Cardiac muscle cell (in vitro differentiated cells and primary cell): Measurements from ENCODE around the gene MAPK1. TPM values are rescaled to one million over a fixed set of nuclear protein-coding genes. Genes with fewer than 3 reads are reported as not detected.
A peak's percentile ranks its signal among the peaks of the same experiment; 100 is the strongest.
"Not testable (repeated sequence)": the region's sequence is repeated elsewhere in the genome, so short reads cannot be mapped to it uniquely, and the experiment has no call there.

Source experiments
- DNase-seq, 2 donors: peaks; one replicate each; pipeline versions ENCODE4 v3.0.0 to v3.0.0-alpha.2; 2010 to 2017; ENCODE audit warnings: low read depth in 1 of 2, low spot score in 1 of 2
- H3K27ac ChIP-seq: fragments of 200-600 bp; sonication (generic); 2 replicates; pipeline ENCODE4 v1.5.1; 2016
- H3K27me3 ChIP-seq: fragments of 200-600 bp; sonication (generic); 2 replicates; pipeline ENCODE4 v1.6.0; 2016; ENCODE audit warnings: control low read depth
- H3K36me3 ChIP-seq: fragments of 200-600 bp; sonication (generic); 2 replicates; pipeline ENCODE4 v1.5.1; 2016; ENCODE audit warnings: control low read depth
- H3K4me1 ChIP-seq: fragments of 200-600 bp; sonication (generic); 2 replicates; pipeline ENCODE4 v1.8.1; 2017; ENCODE audit warnings: low read depth, mild to moderate bottlenecking, mixed run types
- H3K4me3 ChIP-seq: fragments of 200-600 bp; sonication (generic); 2 replicates; pipeline ENCODE4 v1.5.1; 2016; ENCODE audit warnings: mild to moderate bottlenecking
- H3K9me3 ChIP-seq: fragments of 200-600 bp; sonication (generic); 2 replicates; pipeline ENCODE4 v1.5.1; 2017; ENCODE audit warnings: low read depth, mild to moderate bottlenecking, control low read depth
- CTCF ChIP-seq: IDR thresholded peaks from 2 replicates; pipeline ENCODE4 v1.5.1; 2012; ENCODE audit warnings: low read depth, mild to moderate bottlenecking, low read length
- polyA plus RNA-seq: library from polyadenylated mRNA; unstranded; fragments of >200 nt; fragmentation: Nextera tagmentation; extraction: Ambion mirVana; gene quantifications from 2 replicates; pipeline ENCODE4 v1.2.1, GENCODE V29; 2016
- total RNA-seq: library from RNA; depleted of rRNA; stranded (reverse); fragments of >200 nt; gene quantifications from 2 replicates; pipeline ENCODE4 v1.2.3, GENCODE V29; 2016

MAPK1 gene
- total and polyA plus RNA-seq, 2 experiments from 2014 or later = 32.7 to 72.1 TPM

GRCh38 chr22:21855676-21856075 lies 11.8 kb downstream of the MAPK1 start:
- H3K27ac ChIP-seq = peak overlapping the region; percentile 40
- TF ChIP-seq CTCF = no peak
- no peaks in the 10 kb centered on the region for H3K9me3 ChIP-seq
- DNase-seq = peak in 1 of 2 donors; percentile 31
- peaks cover 29% of the 10 kb centered on the region for H3K4me1 ChIP-seq
- no peaks in the 10 kb centered on the region for H3K27me3 ChIP-seq
- no peak overlapping the region for H3K4me3 ChIP-seq
- no peaks in the 10 kb centered on the region for H3K36me3 ChIP-seq

- Histone ChIP-seq H3K4me3 (no peak overlapping the region), H3K4me1 (peaks cover 10% of the 10 kb centered on the region), H3K36me3 (no peaks in the 10 kb centered on the region), H3K27ac (no peak overlapping the region), H3K9me3 (no peaks in the 10 kb centered on the region), H3K27me3 (no peaks in the 10 kb centered on the region)
- TF ChIP-seq CTCF = no peak
- no peak for DNase-seq
Measured at GRCh38 chr22:21850660-21851059, 16.8 kb downstream of the MAPK1 start.

GRCh38 chr22:21849489-21849888 lies 18.0 kb downstream of the MAPK1 start:
- Histone ChIP-seq H3K27me3 (no peaks in the 10 kb centered on the region), H3K4me3 (no peak overlapping the region), H3K4me1 (peaks cover 4% of the 10 kb centered on the region), H3K27ac (peak overlapping the region; percentile 5), H3K36me3 (no peaks in the 10 kb centered on the region), H3K9me3 (no peaks in the 10 kb centered on the region)
- DNase-seq = no peak
- no peak for TF ChIP-seq CTCF

GRCh38 chr22:21848057-21848456 lies 19.4 kb downstream of the MAPK1 start:
- H3K9me3 ChIP-seq, H3K27me3 ChIP-seq, H3K36me3 ChIP-seq, H3K27ac ChIP-seq, DNase-seq, H3K4me1 ChIP-seq, H3K4me3 ChIP-seq: not testable (repeated sequence)

GRCh38 chr22:21845558-21846453 lies 21.6 kb downstream of the MAPK1 start:
- no peak for TF ChIP-seq CTCF
- Histone ChIP-seq H3K9me3 (no peaks in the 10 kb centered on the region), H3K36me3 (no peaks in the 10 kb centered on the region), H3K27me3 (no peaks in the 10 kb centered on the region), H3K27ac (no peak overlapping the region), H3K4me1 (peaks cover 4% of the 10 kb centered on the region), H3K4me3 (no peak overlapping the region)
- no peak for DNase-seq

GRCh38 chr22:21842946-21843345 lies 24.5 kb downstream of the MAPK1 start:
- H3K4me3 ChIP-seq = no peak overlapping the region
- DNase-seq = no peak
- H3K9me3 ChIP-seq = no peaks in the 10 kb centered on the region
- no peaks in the 10 kb centered on the region for H3K36me3 ChIP-seq
- H3K27ac ChIP-seq = peak overlapping the region; percentile 31
- H3K27me3 ChIP-seq = no peaks in the 10 kb centered on the region
- TF ChIP-seq CTCF = no peak
- peaks cover 7% of the 10 kb centered on the region for H3K4me1 ChIP-seq
